ENCODE data around the gene ARMC5.

DNA sequence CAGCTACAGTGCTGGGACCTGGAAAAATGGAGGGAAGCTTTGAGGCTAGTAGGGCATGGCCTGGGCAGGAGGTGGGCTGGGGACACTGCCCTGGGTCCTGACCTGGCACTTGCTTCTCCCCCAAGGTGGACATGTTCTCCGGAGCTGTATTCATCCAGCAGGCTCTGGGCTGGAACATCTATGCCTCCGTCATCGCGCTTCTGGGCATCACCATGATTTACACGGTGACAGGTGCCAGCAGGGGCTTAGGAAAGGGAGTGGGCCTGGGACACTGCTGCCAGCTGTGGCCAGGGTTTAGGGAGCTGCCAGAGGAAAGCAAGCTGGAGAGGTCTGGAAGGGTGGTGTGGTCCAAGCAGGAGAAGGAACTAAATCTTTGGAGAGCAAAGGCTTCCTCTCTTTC lies 26.7 kb downstream of the ARMC5 start:
- TF ChIP-seq POLR2A (IDR thresholded peaks at IDR 0.05) = no peak
- TF ChIP-seq POLR2AphosphoS5 (IDR thresholded peaks at IDR 0.05) = no peak
